AG04450 (cell line): ENCODE results near the gene NEURL1. TPM values are rescaled to one million over a fixed set of nuclear protein-coding genes. Genes with fewer than 3 reads are reported as not detected.

Experiments
- CTCF ChIA-PET: fragments of 300-600, 350-600 bp; formaldehyde crosslinking; extraction: SDS; loops from one replicate; lab custom pipeline; 2022; ENCODE audit warnings: antibody characterized with exemption, inconsistent platforms; lab: Charles Lee
- POLR2A ChIA-PET: fragments of 350-600 bp; formaldehyde crosslinking; extraction: SDS; loops from one replicate; lab custom pipeline; 2021; ENCODE audit warnings: antibody characterized with exemption, inconsistent platforms; lab: Yijun Ruan, JAX
- DNase-seq: peaks from one replicate; pipeline ENCODE4 v3.0.0-alpha.2; 2011; ENCODE audit warnings: low read depth, low spot score
- H3K27ac ChIP-seq: one replicate; pipeline ENCODE4 v1.5.1; 2012; ENCODE audit warnings: low read depth, low read length, control low read depth
- H3K27me3 ChIP-seq: one replicate; pipeline ENCODE4 v1.6.0; 2012; ENCODE audit warnings: low read length; ENCODE audit not compliant: control insufficient read depth, insufficient read depth
- H3K4me3 ChIP-seq: 2 replicates; pipeline ENCODE4 v1.5.1; 2011; ENCODE audit warnings: mild to moderate bottlenecking, low read depth, low read length, control low read depth
- H3K9me3 ChIP-seq: 2 replicates; pipeline ENCODE4 v1.5.1; 2012; ENCODE audit warnings: low read length; ENCODE audit not compliant: control insufficient read depth, insufficient read depth
- polyA plus RNA-seq: library from polyadenylated mRNA; depleted of rRNA; stranded (reverse); fragments of >200 nt; gene quantifications from 2 replicates; pipeline ENCODE4 v1.2.3, GENCODE V29; 2011
- TF ChIP-seq, protein P1 (sequence below): IDR thresholded peaks from 2 replicates; pipeline ENCODE4 v1.5.1; 2011; ENCODE audit warnings: low read depth, low read length, control low read depth, inconsistent platforms

The NEURL1 gene
- polyA plus RNA-seq, 1 experiment, result 0.67 TPM

- H3K4me3 ChIP-seq, result no peak overlapping the region
- H3K9me3 ChIP-seq, result no peaks in the 10 kb centered on the region; the same call in 1 of the 2 replicates
- H3K27me3 ChIP-seq, result peaks cover 8% of the 10 kb centered on the region
- TF ChIP-seq, protein P1, sequence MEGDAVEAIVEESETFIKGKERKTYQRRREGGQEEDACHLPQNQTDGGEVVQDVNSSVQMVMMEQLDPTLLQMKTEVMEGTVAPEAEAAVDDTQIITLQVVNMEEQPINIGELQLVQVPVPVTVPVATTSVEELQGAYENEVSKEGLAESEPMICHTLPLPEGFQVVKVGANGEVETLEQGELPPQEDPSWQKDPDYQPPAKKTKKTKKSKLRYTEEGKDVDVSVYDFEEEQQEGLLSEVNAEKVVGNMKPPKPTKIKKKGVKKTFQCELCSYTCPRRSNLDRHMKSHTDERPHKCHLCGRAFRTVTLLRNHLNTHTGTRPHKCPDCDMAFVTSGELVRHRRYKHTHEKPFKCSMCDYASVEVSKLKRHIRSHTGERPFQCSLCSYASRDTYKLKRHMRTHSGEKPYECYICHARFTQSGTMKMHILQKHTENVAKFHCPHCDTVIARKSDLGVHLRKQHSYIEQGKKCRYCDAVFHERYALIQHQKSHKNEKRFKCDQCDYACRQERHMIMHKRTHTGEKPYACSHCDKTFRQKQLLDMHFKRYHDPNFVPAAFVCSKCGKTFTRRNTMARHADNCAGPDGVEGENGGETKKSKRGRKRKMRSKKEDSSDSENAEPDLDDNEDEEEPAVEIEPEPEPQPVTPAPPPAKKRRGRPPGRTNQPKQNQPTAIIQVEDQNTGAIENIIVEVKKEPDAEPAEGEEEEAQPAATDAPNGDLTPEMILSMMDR, result no peak
- DNase-seq, result no peak
- CTCF ChIA-PET, result interaction anchor here (0.5 to 1.0 kb wide), 2 partner anchors 23 to 26 kb away, joined by 3 to 6 read pairs; no protein-coding TSS in a partner anchor
- H3K27ac ChIP-seq, result no peak overlapping the region
- POLR2A ChIA-PET, result no interaction called here
Observed at GRCh38 chr10:103459615-103460014, 33.9 kb upstream of the NEURL1 start.

DNA sequence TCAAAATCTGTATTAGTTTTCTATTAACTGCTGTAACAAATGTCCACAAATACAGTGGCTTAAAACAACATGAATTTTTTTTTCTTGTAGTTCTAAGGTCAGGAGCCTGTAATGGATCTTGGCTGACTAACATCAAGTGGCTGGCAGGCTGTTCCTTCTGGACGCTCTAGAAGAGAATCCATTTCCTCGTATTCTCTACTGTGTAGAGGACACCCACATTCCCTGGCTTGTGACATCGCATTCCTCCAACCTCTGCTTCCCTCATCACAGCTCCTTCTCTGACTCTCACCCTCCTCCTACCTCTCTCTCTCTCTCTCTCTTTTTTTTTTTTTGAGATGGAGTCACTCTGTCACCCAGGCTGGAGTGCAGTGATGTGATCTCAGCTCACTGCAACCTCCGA is 30.0 kb upstream of the NEURL1 start:
- TF ChIP-seq, protein P1, result no peak
- POLR2A ChIA-PET, result interaction anchor here (0.7 kb wide), 1 partner anchor 9 kb away, joined by 3 read pairs; no protein-coding TSS in a partner anchor

GRCh38 chr10:103465411-103466179 is 27.9 kb upstream of the NEURL1 start:
- CTCF ChIA-PET, result interaction anchor here (1.1 to 1.2 kb wide), 2 partner anchors 15 to 17 kb away, joined by 3 to 5 read pairs; no protein-coding TSS in a partner anchor
- H3K27ac ChIP-seq, result no peak overlapping the region
- DNase-seq, result no peak

More for the DNA sequence above, 30.0 kb upstream of the NEURL1 start:
- H3K27ac ChIP-seq, result no peak overlapping the region
- H3K4me3 ChIP-seq, result no peak overlapping the region
- DNase-seq, result no peak
- CTCF ChIA-PET, result interaction anchor here (0.6 to 0.8 kb wide), 2 partner anchors 22 to 97 kb away, joined by 3 to 4 read pairs; no protein-coding TSS in a partner anchor
- H3K27me3 ChIP-seq, result peaks cover 12% of the 10 kb centered on the region
- no peaks in the 10 kb centered on the region; the same call in 1 of the 2 replicates for H3K9me3 ChIP-seq

GRCh38 chr10:103466734-103467133 is 26.8 kb upstream of the NEURL1 start:
- TF ChIP-seq, protein P1, result no peak
- H3K27me3 ChIP-seq, result peaks cover 8% of the 10 kb centered on the region
- ChIA-PET POLR2A (interaction anchor here (2.1 kb wide), 1 partner anchor 15 kb away, joined by 4 read pairs; the partner anchor contains the start of gene CALHM2), CTCF (interaction anchor here (1.0 kb wide), 1 partner anchor 19 kb away, joined by 4 read pairs; no protein-coding TSS in a partner anchor)
- no peak overlapping the region for H3K27ac ChIP-seq
- DNase-seq, result no peak
- H3K4me3 ChIP-seq, result no peak overlapping the region
- no peaks in the 10 kb centered on the region; the same call in 1 of the 2 replicates for H3K9me3 ChIP-seq

More at GRCh38 chr10:103465411-103466179, 27.9 kb upstream of the NEURL1 start:
- H3K4me3 ChIP-seq, result no peak overlapping the region
- H3K9me3 ChIP-seq, result no peaks in the 10 kb centered on the region; the same call in 1 of the 2 replicates
- TF ChIP-seq, protein P1, result no peak
- POLR2A ChIA-PET, result interaction anchor here (2.1 kb wide), 1 partner anchor 13 kb away, joined by 4 read pairs; the partner anchor contains the start of gene CALHM2
- H3K27me3 ChIP-seq, result peaks cover 8% of the 10 kb centered on the region
